SK-N-SH (cell line): ENCODE measurements around the gene URAD.

Source experiments
- CHD2 ChIP-seq: fragments of 150-350 bp; IDR thresholded peaks from 2 replicates; pipeline ENCODE4 v1.6.1; 2018; ENCODE audit warnings: low read length; ENCODE audit not compliant: partially characterized antibody
- EZH2phosphoT487 ChIP-seq: fragments of 200-600 bp; sonication (generic); IDR thresholded peaks from 2 replicates; pipeline ENCODE4 v1.6.1; 2017; ENCODE audit warnings: low read depth, mixed run types, mild to moderate bottlenecking, antibody characterized with exemption, moderate library complexity, borderline replicate concordance
- FOXM1 ChIP-seq: IDR thresholded peaks from 2 replicates; pipeline ENCODE4 v1.4.0; 2012; ENCODE audit warnings: low read depth, mild to moderate bottlenecking
- MXI1 ChIP-seq: IDR thresholded peaks from 2 replicates; pipeline ENCODE4 v1.6.1; 2012; ENCODE audit warnings: mild to moderate bottlenecking, low read depth, low read length, improper control_type of control experiment
- NFIC ChIP-seq: IDR thresholded peaks from 2 replicates; pipeline ENCODE4 v1.4.0; 2012; ENCODE audit warnings: borderline replicate concordance
- SMC3 ChIP-seq: IDR thresholded peaks from 2 replicates; pipeline ENCODE4 v1.6.1; 2012; ENCODE audit warnings: low read depth, low read length, improper control_type of control experiment
- TF ChIP-seq, protein P1 (sequence below): fragments of 200-600 bp; sonication (generic); IDR thresholded peaks from 2 replicates; pipeline ENCODE4 v1.6.1; 2017; ENCODE audit warnings: antibody characterized with exemption, mild to moderate bottlenecking, moderate library complexity
- TF ChIP-seq, protein P2 (sequence below): fragments of 150-350 bp; IDR thresholded peaks from 2 replicates; pipeline ENCODE4 v1.6.1; 2017; ENCODE audit warnings: antibody characterized with exemption, low read length, low read depth, borderline replicate concordance

DNA sequence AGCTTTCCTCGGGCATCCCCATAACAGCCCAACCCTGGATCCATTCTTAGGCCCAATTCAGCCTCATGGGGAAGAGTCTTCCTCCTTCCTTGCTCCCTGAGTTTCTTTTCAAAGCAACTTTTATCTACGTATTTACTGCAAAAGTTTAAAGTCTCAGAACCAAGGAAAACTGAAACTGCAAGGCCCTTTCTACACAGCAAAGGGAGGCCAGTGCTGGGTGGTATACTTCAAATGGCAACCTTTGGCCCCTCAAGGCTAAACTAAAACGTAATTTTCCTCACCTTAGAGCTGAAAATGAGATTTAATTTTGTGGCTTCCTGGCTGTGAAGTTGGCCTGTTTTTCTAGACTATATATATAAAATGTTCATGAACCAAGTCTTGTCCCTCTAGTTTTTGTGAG lies 25.0 kb downstream of the URAD start:
- TF ChIP-seq EZH2phosphoT487 (no peak), CHD2 (no peak), SMC3 (no peak), FOXM1 (no peak), MXI1 (no peak), NFIC (no peak)
- TF ChIP-seq, protein P1, sequence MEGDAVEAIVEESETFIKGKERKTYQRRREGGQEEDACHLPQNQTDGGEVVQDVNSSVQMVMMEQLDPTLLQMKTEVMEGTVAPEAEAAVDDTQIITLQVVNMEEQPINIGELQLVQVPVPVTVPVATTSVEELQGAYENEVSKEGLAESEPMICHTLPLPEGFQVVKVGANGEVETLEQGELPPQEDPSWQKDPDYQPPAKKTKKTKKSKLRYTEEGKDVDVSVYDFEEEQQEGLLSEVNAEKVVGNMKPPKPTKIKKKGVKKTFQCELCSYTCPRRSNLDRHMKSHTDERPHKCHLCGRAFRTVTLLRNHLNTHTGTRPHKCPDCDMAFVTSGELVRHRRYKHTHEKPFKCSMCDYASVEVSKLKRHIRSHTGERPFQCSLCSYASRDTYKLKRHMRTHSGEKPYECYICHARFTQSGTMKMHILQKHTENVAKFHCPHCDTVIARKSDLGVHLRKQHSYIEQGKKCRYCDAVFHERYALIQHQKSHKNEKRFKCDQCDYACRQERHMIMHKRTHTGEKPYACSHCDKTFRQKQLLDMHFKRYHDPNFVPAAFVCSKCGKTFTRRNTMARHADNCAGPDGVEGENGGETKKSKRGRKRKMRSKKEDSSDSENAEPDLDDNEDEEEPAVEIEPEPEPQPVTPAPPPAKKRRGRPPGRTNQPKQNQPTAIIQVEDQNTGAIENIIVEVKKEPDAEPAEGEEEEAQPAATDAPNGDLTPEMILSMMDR, result no peak
- TF ChIP-seq, protein P2, sequence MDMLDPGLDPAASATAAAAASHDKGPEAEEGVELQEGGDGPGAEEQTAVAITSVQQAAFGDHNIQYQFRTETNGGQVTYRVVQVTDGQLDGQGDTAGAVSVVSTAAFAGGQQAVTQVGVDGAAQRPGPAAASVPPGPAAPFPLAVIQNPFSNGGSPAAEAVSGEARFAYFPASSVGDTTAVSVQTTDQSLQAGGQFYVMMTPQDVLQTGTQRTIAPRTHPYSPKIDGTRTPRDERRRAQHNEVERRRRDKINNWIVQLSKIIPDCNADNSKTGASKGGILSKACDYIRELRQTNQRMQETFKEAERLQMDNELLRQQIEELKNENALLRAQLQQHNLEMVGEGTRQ, result no peak
